Loucy (cell line): ENCODE results near the gene MTARC1.

Source experiments
- H2AFZ ChIP-seq: fragments of 200-600 bp; sonication (generic); 2 replicates; pipeline ENCODE4 v1.6.0; 2016; ENCODE audit warnings: antibody characterized with exemption, mild to moderate bottlenecking, low read length, moderate library complexity
- H3F3A ChIP-seq: fragments of 200-600 bp; 2 replicates; pipeline ENCODE4 v1.6.0; 2016; ENCODE audit warnings: antibody characterized with exemption, low read depth, mild to moderate bottlenecking
- H3K27me3 ChIP-seq: fragments of 200-600 bp; sonication (generic); 2 replicates; pipeline ENCODE4 v1.6.1; 2014; ENCODE audit warnings: low read length, mild to moderate bottlenecking; ENCODE audit not compliant: insufficient read depth, poor library complexity, severe bottlenecking
- H3K36me3 ChIP-seq: fragments of 200-600 bp; sonication (generic); 2 replicates; pipeline ENCODE4 v1.6.1; 2016; ENCODE audit warnings: low read length; ENCODE audit not compliant: insufficient read depth
- H3K4me1 ChIP-seq: fragments of 200-600 bp; sonication (generic); 2 replicates; pipeline ENCODE4 v1.5.1; 2014; ENCODE audit warnings: low read length, mild to moderate bottlenecking; ENCODE audit not compliant: insufficient read depth, poor library complexity, severe bottlenecking
- H3K4me2 ChIP-seq: fragments of 200-600 bp; sonication (generic); 2 replicates; pipeline ENCODE4 v1.6.0; 2014; ENCODE audit warnings: antibody characterized with exemption, low read length, low read depth, mild to moderate bottlenecking; ENCODE audit not compliant: poor library complexity, severe bottlenecking
- H3K4me3 ChIP-seq: fragments of 200-600 bp; sonication (generic); 2 replicates; pipeline ENCODE4 v1.5.1; 2014; ENCODE audit warnings: low read length, mild to moderate bottlenecking, mixed read lengths; ENCODE audit not compliant: poor library complexity, severe bottlenecking
- H3K79me2 ChIP-seq: fragments of 200-600 bp; sonication (generic); 2 replicates; pipeline ENCODE4 v1.6.1; 2014; ENCODE audit warnings: low read length; ENCODE audit not compliant: insufficient read depth
- H3K9ac ChIP-seq: fragments of 200-600 bp; sonication (generic); 2 replicates; pipeline ENCODE4 v1.6.0; 2014; ENCODE audit warnings: mild to moderate bottlenecking, low read depth, low read length, moderate library complexity; ENCODE audit not compliant: poor library complexity, severe bottlenecking
- H3K9me2 ChIP-seq: fragments of 200-600 bp; sonication (generic); replicated peaks from 2 replicates; pipeline ENCODE4 v1.6.1; 2016; ENCODE audit warnings: low read depth, low read length, mixed read lengths
- H3K9me3 ChIP-seq: fragments of 200-600 bp; sonication (generic); 2 replicates; pipeline ENCODE4 v1.6.1; 2014; ENCODE audit warnings: mild to moderate bottlenecking, antibody characterized with exemption, low read length, low read depth; ENCODE audit not compliant: insufficient read depth
- H4K20me1 ChIP-seq: fragments of 200-600 bp; sonication (generic); 2 replicates; pipeline ENCODE4 v1.6.0; 2014; ENCODE audit warnings: antibody characterized with exemption, low read length, mild to moderate bottlenecking; ENCODE audit not compliant: insufficient read depth, poor library complexity, severe bottlenecking
- EZH2phosphoT487 ChIP-seq: fragments of 200-600 bp; IDR thresholded peaks from 2 replicates; pipeline ENCODE4 v1.6.1; 2018; ENCODE audit warnings: antibody characterized with exemption, mild to moderate bottlenecking, moderate library complexity, borderline replicate concordance
- TF ChIP-seq, protein P1 (sequence below): fragments of 200-600 bp; sonication (generic); conservative IDR thresholded peaks from 2 replicates; pipeline ENCODE4 v1.5.1; 2014; ENCODE audit warnings: mild to moderate bottlenecking, antibody characterized with exemption, low read length

The MTARC1 gene

DNA sequence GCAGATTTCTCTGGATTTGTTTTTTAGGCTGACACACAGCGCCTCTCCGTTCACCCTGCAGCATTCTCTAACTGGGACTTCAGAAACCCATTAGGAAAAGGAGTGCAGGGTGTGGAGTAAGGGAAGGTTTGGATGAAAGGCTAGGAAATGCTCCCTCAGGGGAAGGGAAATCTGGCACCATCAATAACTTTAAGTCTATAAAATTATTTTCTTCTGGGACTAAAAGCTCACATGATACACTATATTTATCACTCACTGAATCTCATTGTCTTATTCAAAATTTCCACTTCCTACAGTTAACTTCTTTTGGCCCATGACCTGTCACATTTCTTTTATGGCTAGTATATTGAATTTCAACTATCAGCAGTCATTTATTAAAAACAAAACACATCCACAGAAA is 46.7 kb downstream of the MTARC1 start:
- H3K9me2 ChIP-seq: no peaks in the 10 kb centered on the region
- no peak overlapping the region for H2AFZ ChIP-seq
- H3K79me2 ChIP-seq: no peaks in the 10 kb centered on the region
- TF ChIP-seq, protein P1, sequence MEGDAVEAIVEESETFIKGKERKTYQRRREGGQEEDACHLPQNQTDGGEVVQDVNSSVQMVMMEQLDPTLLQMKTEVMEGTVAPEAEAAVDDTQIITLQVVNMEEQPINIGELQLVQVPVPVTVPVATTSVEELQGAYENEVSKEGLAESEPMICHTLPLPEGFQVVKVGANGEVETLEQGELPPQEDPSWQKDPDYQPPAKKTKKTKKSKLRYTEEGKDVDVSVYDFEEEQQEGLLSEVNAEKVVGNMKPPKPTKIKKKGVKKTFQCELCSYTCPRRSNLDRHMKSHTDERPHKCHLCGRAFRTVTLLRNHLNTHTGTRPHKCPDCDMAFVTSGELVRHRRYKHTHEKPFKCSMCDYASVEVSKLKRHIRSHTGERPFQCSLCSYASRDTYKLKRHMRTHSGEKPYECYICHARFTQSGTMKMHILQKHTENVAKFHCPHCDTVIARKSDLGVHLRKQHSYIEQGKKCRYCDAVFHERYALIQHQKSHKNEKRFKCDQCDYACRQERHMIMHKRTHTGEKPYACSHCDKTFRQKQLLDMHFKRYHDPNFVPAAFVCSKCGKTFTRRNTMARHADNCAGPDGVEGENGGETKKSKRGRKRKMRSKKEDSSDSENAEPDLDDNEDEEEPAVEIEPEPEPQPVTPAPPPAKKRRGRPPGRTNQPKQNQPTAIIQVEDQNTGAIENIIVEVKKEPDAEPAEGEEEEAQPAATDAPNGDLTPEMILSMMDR: no peak
- TF ChIP-seq EZH2phosphoT487: no peak
- H3K9me3 ChIP-seq: no peaks in the 10 kb centered on the region
- no peak overlapping the region for H3K4me3 ChIP-seq
- no peak overlapping the region for H3K9ac ChIP-seq
- H3K4me2 ChIP-seq: no peak overlapping the region
- no peaks in the 10 kb centered on the region for H3F3A ChIP-seq
- H3K27me3 ChIP-seq: no peaks in the 10 kb centered on the region
- no peaks in the 10 kb centered on the region for H3K36me3 ChIP-seq
- H4K20me1 ChIP-seq: no peaks in the 10 kb centered on the region
- H3K4me1 ChIP-seq: no peaks in the 10 kb centered on the region

DNA sequence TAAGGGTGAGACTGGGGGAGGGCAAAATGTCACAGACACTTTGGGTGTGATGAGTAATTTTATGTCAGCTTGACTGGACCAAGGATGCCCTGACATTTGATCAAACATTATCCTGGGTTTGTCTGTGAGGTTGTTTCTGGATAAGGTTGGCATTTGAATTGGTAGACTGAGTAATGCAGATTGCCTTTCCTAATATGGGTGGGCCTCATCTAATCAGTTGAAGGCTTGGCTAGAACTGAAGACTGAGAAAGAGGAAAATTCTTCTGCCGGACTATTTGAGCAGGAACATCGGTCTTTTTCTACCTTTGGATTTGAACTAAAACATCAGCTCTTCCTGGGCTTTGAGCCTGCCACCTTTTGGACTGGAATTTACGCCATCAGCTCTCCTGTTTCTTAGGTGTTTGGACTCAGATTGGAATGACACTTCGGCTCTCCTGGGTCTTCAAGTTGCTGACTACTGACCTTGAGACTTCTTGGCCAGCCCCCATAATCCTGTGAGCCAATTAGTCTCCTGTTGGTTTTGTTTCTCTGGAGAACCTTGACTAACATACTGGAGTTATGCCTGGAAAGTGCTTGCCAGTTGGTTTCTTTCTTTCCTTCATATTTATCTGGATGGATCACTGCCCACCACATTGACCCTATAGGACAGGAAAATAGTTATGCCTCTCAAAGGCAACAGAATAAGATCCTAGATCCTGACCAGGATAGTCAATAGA is 47.6 kb downstream of the MTARC1 start:
- Histone ChIP-seq H3K27me3 (no peaks in the 10 kb centered on the region), H3K4me2 (no peak overlapping the region), H3K9ac (no peak overlapping the region), H3K4me1 (no peaks in the 10 kb centered on the region), H3F3A (no peaks in the 10 kb centered on the region), H3K9me2 (no peaks in the 10 kb centered on the region), H3K36me3 (no peaks in the 10 kb centered on the region), H3K4me3 (no peak overlapping the region), H3K9me3 (no peaks in the 10 kb centered on the region), H2AFZ (no peak overlapping the region), H4K20me1 (no peaks in the 10 kb centered on the region), H3K79me2 (no peaks in the 10 kb centered on the region)
- TF ChIP-seq, protein P1: no peak
- TF ChIP-seq EZH2phosphoT487: no peak
